Measurements from ENCODE around the gene DFFB.

- TF ChIP-seq RAD21 (conservative IDR thresholded peaks at IDR 0.05), result no peak
- no peak for TF ChIP-seq CTCF (IDR thresholded peaks at IDR 0.05; ENCODE audit: poor library complexity, severe bottlenecking)
- TF ChIP-seq EZH2 (IDR thresholded peaks at IDR 0.05; ENCODE audit: borderline replicate concordance, insufficient read depth, low read length, poor library complexity, severe bottlenecking), result no peak
- TF ChIP-seq EP300 (conservative IDR thresholded peaks at IDR 0.05; ENCODE audit: poor library complexity, severe bottlenecking), result no peak
- no peak for TF ChIP-seq POLR2AphosphoS5 (IDR thresholded peaks at IDR 0.05)
Observed at GRCh38 chr1:3847081-3847480, 10.2 kb upstream of the DFFB start.

Data from neural cell (in vitro differentiated cells).